Naive B cell (primary cell): ENCODE results near the gene SH2D4B. TPM values are rescaled to one million over a fixed set of nuclear protein-coding genes. Genes with fewer than 3 reads are reported as not detected.

Experiments
- ATAC-seq, 2 donors: fragments of 150-1000 bp; cut with Tn5 transposase; 2 replicates each; pipeline ENCODE4 v1.10.0; 2021; ENCODE audit warnings: low read depth in 2 of 2, mild to moderate bottlenecking in 2 of 2, moderate library complexity in 2 of 2
- DNase-seq: peaks from one replicate; pipeline ENCODE4 v3.0.0; 2022
- H3K27ac Mint-ChIP-seq, 6 donors: one replicate each; pipeline ENCODE4 v1.8.0; 2020 to 2022; ENCODE audit warnings: mild to moderate bottlenecking in 6 of 6, mixed read lengths in 6 of 6, moderate library complexity in 5 of 6, inconsistent platforms in 2 of 6
- H3K27me3 Mint-ChIP-seq, 3 donors: one replicate each; pipeline ENCODE4 v1.8.0; 2021 to 2022; ENCODE audit warnings: mixed read lengths in 3 of 3, mild to moderate bottlenecking in 1 of 3
- H3K36me3 Mint-ChIP-seq, 2 donors: one replicate each; pipeline ENCODE4 v1.8.0; 2020 to 2022; ENCODE audit warnings: mixed read lengths in 2 of 2, inconsistent platforms in 1 of 2, mild to moderate bottlenecking in 1 of 2
- H3K4me1 Mint-ChIP-seq, 3 donors: one replicate each; pipeline ENCODE4 v1.8.0; 2020 to 2022; ENCODE audit warnings: mixed read lengths in 3 of 3, inconsistent platforms in 1 of 3, mild to moderate bottlenecking in 1 of 3, moderate library complexity in 1 of 3
- H3K4me3 Mint-ChIP-seq, 8 donors: one replicate each; pipeline ENCODE4 v1.8.0; 2020 to 2022; ENCODE audit warnings: mild to moderate bottlenecking in 8 of 8, mixed read lengths in 8 of 8, moderate library complexity in 8 of 8, inconsistent platforms in 2 of 8
- H3K9me3 Mint-ChIP-seq, 7 donors: one replicate each; pipeline ENCODE4 v1.8.0; 2020 to 2022; ENCODE audit warnings: mixed read lengths in 7 of 7, mild to moderate bottlenecking in 5 of 7, inconsistent platforms in 2 of 7, moderate library complexity in 1 of 7
- polyA plus RNA-seq, 6 donors: library from polyadenylated mRNA; unstranded; fragments of 300-500 nt; fragmentation: Illumina TruSeq; gene quantifications; one replicate each; pipeline ENCODE4 v1.2.3, GENCODE V29; 2021; ENCODE audit warnings: low read depth in 6 of 6

Gene SH2D4B
- polyA plus RNA-seq, 6 donors from 2014 or later = 0.19 TPM; not detected in 5

DNA sequence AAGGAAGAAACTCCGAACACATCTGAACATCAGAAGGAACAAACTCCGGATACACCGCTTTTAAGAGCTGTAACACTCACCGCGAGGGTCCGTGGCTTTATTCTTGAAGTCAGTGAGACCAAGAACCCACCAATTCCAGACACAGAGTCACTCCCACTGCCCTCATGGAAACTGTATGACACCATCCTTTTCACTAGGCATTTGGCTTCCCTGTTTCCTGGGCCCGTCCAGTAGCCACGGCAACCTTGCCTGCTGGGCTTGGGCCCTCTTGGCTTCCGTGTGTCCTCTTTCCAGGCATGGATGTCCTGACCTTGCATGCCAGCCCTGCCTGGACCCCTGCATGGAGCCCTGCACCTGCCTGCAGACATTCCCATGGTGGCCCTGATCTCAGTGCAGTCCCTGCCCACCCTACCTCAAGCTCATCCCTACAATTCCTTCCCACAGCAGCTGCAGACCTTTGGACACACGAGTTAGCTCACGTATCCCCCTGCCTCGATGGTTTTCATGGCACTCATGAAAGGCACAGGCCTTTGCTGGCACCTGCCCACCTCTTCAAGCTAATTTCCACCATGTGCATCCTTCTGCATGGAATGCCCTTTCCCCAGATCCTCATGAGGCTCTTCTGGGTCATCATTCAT is 6.7 kb downstream of the SH2D4B start:
- H3K36me3 Mint-ChIP-seq = peaks cover 0 to 7% of the 10 kb centered on the region in 2 donors
- peaks cover 0 to 9% (median 0%) of the 10 kb centered on the region in 3 donors for H3K27me3 Mint-ChIP-seq
- ATAC-seq (no peak), DNase-seq (no peak)
- peak overlapping the region in 1 of 6 donors; percentile 84 for H3K27ac Mint-ChIP-seq
- H3K9me3 Mint-ChIP-seq = peaks cover 0 to 2% (median 0%) of the 10 kb centered on the region in 7 donors
- H3K4me1 Mint-ChIP-seq = peaks cover 33 to 38% (median 37%) of the 10 kb centered on the region in 3 donors
- peak overlapping the region in 1 of 8 donors; percentile 49 for H3K4me3 Mint-ChIP-seq

DNA sequence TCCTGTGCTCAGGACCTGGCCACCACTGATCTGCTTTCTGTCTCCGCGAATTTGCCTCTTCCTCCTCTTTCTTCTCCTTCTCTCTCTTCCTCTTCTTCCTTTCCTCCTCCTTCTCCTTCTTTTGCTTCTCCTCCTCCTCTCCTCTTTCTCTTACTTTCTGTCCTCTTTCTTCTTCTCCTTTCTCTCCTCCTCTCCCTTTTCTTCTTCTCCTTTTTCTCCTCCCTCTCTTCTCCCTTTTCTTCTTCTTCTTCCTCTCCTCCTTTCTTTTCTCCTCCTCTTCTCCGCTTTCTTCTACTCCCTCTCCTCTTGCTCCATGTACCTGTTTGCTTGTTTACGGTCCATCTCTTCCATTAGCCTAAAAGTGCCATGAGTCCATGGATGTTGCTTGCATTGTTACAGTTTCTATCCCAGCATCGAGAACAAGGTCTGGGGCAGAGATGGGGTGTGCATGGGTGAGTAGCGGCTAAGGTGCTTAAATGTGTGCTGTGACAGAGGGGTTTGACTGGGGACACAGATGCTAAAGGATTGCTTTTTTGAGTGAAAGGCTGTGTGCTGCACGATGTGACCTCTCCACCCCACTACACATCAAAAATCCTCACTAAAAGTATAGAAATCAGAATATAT is 7.7 kb downstream of the SH2D4B start:
- peaks cover 0 to 7% of the 10 kb centered on the region in 2 donors for H3K36me3 Mint-ChIP-seq
- ATAC-seq = no peak

DNA sequence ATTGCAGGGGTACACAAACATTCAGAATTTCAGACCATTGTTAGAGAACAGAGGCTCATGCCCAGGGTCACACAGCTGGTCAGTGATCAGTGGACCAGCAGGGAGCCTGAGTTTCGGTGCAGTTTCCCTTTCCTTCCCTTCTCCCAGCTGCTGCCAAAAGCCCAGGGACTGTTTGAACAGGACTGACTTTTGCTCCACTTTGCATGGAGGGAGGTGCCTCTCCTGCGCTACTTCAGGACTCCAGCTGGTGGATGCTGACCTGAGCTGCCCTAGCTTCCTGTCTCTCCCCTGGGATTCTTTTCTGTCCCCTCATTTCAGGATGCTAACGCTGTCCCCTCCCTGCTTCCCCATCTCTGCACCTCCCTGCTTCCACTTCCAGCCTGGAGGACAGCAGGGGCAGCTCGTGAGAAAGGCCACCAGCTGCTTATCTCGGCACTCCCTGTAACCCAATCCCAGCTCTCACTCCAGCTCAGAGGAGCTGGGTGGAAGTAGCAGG is 14.5 kb downstream of the SH2D4B start:
- no peak overlapping the region for H3K4me3 Mint-ChIP-seq
- no peaks in the 10 kb centered on the region for H3K9me3 Mint-ChIP-seq
- peaks cover 0 to 18% (median 0%) of the 10 kb centered on the region in 3 donors for H3K27me3 Mint-ChIP-seq
- H3K4me1 Mint-ChIP-seq = peaks cover 0 to 8% (median 5%) of the 10 kb centered on the region in 3 donors
- ATAC-seq (no peak), DNase-seq (no peak)
- H3K36me3 Mint-ChIP-seq = peaks cover 0 to 7% of the 10 kb centered on the region in 2 donors
- H3K27ac Mint-ChIP-seq = no peak overlapping the region

More for the DNA sequence above, 7.7 kb downstream of the SH2D4B start:
- peaks cover 0 to 9% (median 0%) of the 10 kb centered on the region in 3 donors for H3K27me3 Mint-ChIP-seq
- peaks cover 0 to 2% (median 0%) of the 10 kb centered on the region in 7 donors for H3K9me3 Mint-ChIP-seq
- H3K27ac Mint-ChIP-seq = peak overlapping the region in 2 of 6 donors; percentile 67 to 98
- DNase-seq = no peak
- peak overlapping the region in 1 of 8 donors; percentile 82 for H3K4me3 Mint-ChIP-seq
- peaks cover 23 to 33% (median 27%) of the 10 kb centered on the region in 3 donors for H3K4me1 Mint-ChIP-seq

DNA sequence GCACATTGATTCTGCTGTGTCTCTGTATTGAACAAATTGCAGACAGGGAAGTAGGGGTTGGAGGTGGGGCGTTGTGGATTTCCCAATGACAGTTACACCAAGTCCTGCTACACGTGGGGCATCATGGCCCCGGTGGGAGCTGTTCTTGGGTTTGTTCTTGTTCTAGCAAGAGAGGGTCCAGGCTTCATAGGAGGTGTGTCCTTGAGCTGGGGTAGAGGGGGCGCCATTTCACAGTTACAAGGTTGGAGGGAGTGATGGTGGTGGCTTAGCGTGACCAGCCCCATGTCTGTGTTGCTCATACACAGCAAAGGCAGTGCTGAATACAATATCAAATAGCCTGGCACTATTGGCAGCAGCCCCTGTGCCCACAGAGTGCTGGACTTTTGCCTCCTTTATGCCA is 15.7 kb downstream of the SH2D4B start:
- Mint-ChIP-seq H3K4me3 (no peak overlapping the region), H3K4me1 (peaks cover 0 to 8% (median 5%) of the 10 kb centered on the region in 3 donors), H3K27me3 (peaks cover 0 to 18% (median 0%) of the 10 kb centered on the region in 3 donors), H3K27ac (peak overlapping the region in 1 of 6 donors; percentile 56), H3K9me3 (no peaks in the 10 kb centered on the region), H3K36me3 (peaks cover 0 to 7% of the 10 kb centered on the region in 2 donors)
- no peak for ATAC-seq
- no peak for DNase-seq

DNA sequence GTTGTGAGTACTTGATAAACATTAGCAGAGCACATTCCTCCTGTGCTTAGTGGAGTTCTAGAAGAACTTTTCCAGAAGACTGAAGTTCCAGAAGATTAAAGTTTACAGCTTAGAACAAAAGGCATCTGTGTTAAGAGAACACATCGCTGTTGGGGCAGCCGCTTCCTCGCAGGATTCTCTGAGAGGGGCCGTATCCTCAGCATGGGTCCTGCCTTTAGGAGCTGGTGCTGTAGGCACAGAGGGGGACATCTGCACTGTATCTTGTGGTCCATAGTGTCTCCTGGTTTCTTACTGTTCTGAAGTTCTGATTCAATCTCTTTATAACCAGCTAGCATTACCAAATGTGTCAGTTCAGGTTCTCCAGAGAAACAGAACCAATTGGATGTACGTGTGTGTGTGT is 16.3 kb downstream of the SH2D4B start:
- no peaks in the 10 kb centered on the region for H3K9me3 Mint-ChIP-seq
- ATAC-seq = no peak
- DNase-seq = no peak
- H3K36me3 Mint-ChIP-seq = peaks cover 0 to 2% of the 10 kb centered on the region in 2 donors
- no peak overlapping the region for H3K4me3 Mint-ChIP-seq
- peaks cover 0 to 12% (median 0%) of the 10 kb centered on the region in 3 donors for H3K27me3 Mint-ChIP-seq
- H3K27ac Mint-ChIP-seq = no peak overlapping the region
- peaks cover 0 to 2% (median under 1%) of the 10 kb centered on the region in 3 donors for H3K4me1 Mint-ChIP-seq

DNA sequence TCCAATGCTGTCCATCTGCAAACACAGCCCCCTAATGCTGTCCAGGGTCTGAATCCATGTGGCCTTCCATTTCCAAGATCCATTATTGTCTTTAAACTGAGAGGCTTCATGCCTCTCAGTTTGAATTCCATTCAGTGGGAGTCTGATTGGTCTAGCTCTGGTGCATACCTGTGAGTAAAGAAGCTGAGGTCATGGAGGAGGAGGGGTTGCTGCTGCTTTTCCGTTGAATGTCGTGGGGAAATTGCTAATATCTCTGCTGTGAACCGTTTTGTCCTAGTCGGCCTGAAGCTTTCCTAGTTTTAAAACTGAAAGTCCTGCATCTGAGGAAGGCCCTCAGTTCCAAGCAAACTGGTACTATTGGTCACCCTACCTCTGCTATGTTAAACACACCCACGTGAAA is 17.7 kb downstream of the SH2D4B start:
- no peaks in the 10 kb centered on the region for H3K4me1 Mint-ChIP-seq
- H3K9me3 Mint-ChIP-seq = no peaks in the 10 kb centered on the region
- no peak for DNase-seq
- peaks cover 0 to 9% (median 0%) of the 10 kb centered on the region in 3 donors for H3K27me3 Mint-ChIP-seq
- no peaks in the 10 kb centered on the region for H3K36me3 Mint-ChIP-seq
- H3K27ac Mint-ChIP-seq = no peak overlapping the region
- no peak overlapping the region for H3K4me3 Mint-ChIP-seq
- no peak for ATAC-seq

DNA sequence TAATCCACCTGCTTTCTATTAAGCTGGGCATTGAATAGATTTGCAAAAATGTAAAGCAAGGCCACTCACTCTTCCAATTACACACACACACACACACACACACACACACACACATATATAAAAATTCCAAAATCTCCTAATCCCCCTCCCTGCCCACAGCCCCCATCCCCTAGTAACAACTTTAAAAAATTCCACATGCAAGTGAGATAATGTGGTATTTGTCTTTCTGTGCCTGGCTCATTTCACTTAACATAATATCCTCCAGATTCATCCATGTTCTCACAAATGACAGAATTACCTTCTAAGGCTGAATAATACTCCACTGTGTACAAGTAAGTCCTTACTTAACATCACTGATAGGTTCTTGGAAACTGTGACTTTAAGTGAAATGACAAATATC is 24.2 kb downstream of the SH2D4B start:
- Mint-ChIP-seq H3K27me3 (no peaks in the 10 kb centered on the region), H3K27ac (no peak overlapping the region), H3K4me1 (no peaks in the 10 kb centered on the region), H3K4me3 (no peak overlapping the region), H3K9me3 (no peaks in the 10 kb centered on the region), H3K36me3 (no peaks in the 10 kb centered on the region)
- DNase-seq = no peak
- no peak for ATAC-seq

DNA sequence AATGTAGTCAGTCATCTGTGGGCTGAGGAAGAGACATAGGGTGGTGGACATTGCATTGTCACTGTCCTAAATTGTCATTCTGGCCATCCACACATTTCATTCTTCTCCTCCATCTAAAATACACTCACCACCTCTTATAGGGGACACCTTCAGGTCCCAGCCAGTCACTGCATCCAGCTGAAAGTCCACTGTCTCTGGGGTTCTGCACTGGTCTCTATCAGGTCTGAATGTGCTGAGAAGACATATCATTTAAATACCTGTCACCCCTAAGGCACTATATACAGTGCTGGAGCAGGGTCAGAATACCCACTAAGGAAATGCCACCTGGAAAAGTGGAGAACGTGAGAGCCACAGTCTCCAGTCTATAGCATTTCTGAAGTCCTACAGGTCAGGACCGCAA is 29.6 kb downstream of the SH2D4B start:
- Mint-ChIP-seq H3K4me3 (no peak overlapping the region), H3K4me1 (no peaks in the 10 kb centered on the region), H3K27ac (peak overlapping the region in 2 of 6 donors; percentile 33 to 76), H3K27me3 (peaks cover 0 to 15% (median 0%) of the 10 kb centered on the region in 3 donors), H3K36me3 (no peaks in the 10 kb centered on the region), H3K9me3 (no peaks in the 10 kb centered on the region)
- no peak for ATAC-seq
- no peak for DNase-seq

DNA sequence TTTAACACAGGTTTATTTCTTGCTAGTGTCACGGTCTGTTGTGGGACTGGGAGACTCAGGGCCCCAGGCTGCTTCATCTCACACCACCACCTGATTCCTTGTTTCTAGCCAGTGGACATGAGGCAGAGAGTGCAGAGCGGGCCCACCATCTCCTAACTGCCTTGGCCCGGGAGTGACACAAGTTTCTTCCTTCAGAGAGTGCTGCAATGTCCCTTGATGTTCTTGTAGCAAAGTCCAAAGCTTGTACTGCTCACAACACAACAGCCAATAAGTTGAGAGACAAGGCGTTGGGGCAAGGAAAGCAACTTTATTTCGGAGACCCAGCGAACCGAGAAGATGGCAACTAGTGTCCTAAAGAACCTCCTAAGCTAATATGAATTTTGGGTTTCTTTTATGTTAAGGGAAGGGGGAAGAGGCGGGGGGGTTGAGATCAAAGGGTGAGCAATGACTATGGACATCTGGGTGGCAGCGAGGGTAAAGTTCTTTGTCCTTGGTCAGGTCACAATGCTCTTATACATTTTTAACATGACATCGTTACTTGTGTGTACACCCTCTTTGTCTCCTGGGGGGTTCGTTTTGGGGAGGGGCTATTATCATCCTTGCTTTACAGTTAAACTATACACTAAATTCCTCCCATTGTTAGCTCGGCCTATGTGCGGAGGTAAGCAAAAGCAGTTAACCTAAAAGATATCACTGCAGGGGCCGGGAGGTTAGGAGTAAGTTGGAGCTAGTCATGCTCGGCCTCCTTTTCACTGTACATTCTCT is 31.6 kb downstream of the SH2D4B start:
- Mint-ChIP-seq H3K4me3 (no peak overlapping the region), H3K36me3 (no peaks in the 10 kb centered on the region), H3K27me3 (peaks cover 0 to 15% (median 0%) of the 10 kb centered on the region in 3 donors), H3K9me3 (no peaks in the 10 kb centered on the region), H3K27ac (no peak overlapping the region), H3K4me1 (no peaks in the 10 kb centered on the region)
- no peak for ATAC-seq
- DNase-seq = no peak

DNA sequence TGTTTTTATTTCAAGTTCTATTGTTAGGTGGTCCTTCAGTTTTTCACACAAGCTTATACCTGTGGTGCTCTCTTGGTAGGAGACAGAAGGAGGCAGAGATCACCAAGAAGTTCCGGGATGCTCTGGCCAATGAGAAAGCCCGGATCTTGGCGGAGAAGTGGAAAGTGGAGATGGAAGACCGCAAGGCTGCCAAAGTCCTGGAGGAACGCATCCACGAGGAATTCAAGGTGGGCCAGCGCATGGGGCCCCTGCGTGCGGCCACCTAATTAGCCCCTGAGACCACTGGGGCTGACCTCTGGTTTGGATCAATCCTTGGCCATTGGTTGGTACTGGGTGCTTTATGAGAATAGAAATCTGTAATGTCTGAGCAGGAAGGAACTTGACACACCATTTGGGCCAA is 33.6 kb downstream of the SH2D4B start:
- Mint-ChIP-seq H3K36me3 (no peaks in the 10 kb centered on the region), H3K9me3 (no peaks in the 10 kb centered on the region), H3K27ac (no peak overlapping the region), H3K4me1 (no peaks in the 10 kb centered on the region), H3K4me3 (no peak overlapping the region), H3K27me3 (peaks cover 0 to 15% (median 0%) of the 10 kb centered on the region in 3 donors)
- no peak for ATAC-seq
- no peak for DNase-seq

DNA sequence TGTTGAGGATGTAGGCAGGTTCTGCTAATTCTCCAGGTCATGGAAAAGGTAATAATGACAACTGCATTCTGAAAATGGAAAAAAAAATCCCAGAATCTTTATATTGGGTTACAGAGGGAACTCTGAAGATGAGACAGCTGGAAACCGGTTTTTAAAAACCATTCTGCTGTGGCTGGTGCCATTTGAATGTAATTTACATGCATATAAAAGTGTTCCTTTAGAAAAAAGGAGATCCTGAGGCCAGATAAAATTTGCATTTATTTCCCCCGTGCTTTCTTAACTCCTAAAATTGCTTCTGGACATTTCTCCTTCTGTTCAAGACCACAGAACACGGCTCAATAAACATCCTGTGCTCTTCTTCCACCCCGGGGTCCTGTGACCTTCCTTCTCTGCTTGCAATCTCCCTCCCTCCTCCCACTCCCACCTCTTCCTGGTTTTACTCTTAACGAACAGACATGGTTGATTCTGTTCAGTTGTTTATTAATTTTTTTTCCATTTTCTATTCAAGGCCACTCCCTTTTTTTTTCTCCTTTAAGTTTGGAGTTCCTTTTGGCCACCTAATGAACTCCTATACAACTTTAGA is 41.6 kb downstream of the SH2D4B start:
- Mint-ChIP-seq H3K9me3 (peaks cover 0 to 5% (median 0%) of the 10 kb centered on the region in 7 donors), H3K27ac (peak overlapping the region in 4 of 6 donors; percentile 42 to 74 (median 58)), H3K27me3 (no peaks in the 10 kb centered on the region), H3K4me1 (peaks cover 18 to 22% (median 22%) of the 10 kb centered on the region in 3 donors), H3K4me3 (peak overlapping the region in 4 of 8 donors; percentile 9 to 59 (median 40)), H3K36me3 (no peaks in the 10 kb centered on the region)
- DNase-seq = no peak
- no peak for ATAC-seq

DNA sequence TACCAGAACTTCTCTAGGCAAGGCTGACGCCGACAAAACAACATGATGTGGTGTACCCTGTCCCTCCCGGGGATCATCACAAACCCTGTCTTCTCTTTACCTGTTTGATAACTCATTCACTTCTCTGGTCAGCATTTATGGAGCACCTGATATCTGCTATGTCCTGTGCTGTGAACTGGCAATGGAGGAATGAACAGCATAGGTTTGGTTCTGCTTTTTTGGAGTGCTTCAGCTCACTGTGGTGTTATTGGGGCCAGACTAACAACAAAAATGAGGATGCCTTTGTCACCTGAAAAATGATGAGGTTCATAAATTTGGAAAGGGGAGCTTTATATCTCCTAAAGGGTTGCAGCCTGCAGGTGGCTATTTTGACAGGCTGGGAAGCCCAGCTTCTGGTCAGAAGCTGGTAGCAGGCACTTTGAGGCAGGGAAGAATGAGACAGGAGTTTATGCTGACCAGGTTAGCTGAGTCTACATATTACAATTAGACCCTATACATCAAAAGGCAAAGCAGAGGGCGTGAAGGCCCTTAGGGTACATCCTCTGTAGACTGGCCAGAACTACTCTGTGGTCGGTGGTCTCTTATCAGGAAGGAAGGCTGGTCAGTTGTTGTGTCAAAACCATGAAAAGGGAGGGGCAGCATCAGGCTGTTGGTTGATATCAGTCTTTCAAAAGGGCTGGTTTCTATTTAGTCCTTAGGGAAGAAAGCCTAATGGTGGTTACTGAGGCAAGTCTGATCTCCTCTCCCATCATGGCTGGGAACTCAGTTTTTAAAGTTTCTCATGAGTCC is 42.3 kb downstream of the SH2D4B start:
- Mint-ChIP-seq H3K27ac (peak overlapping the region in 4 of 6 donors; percentile 28 to 65 (median 49)), H3K27me3 (no peaks in the 10 kb centered on the region), H3K4me3 (peak overlapping the region in 3 of 8 donors; percentile 1 to 9 (median 9)), H3K9me3 (peaks cover 0 to 5% (median 0%) of the 10 kb centered on the region in 7 donors), H3K4me1 (peaks cover 18 to 22% (median 22%) of the 10 kb centered on the region in 3 donors), H3K36me3 (no peaks in the 10 kb centered on the region)
- ATAC-seq = peak; percentile 50 to 54
- DNase-seq = no peak
